Pulmonary artery endothelial cell (primary cell): ENCODE data around the gene CTDNEP1. TPM values are rescaled to one million over a fixed set of nuclear protein-coding genes. Genes with fewer than 3 reads are reported as not detected.

Experiments
- DNase-seq: peaks from one replicate; pipeline ENCODE4 v3.0.0-alpha.2; 2011; ENCODE audit warnings: low read depth, low spot score
- total RNA-seq: library from RNA; depleted of rRNA; stranded (reverse); fragments of >200 nt; gene quantifications from 2 replicates; pipeline ENCODE4 v1.2.3, GENCODE V29; 2014

The CTDNEP1 gene
- total RNA-seq = 28.8 and 30.7 TPM in 2 replicates

DNA sequence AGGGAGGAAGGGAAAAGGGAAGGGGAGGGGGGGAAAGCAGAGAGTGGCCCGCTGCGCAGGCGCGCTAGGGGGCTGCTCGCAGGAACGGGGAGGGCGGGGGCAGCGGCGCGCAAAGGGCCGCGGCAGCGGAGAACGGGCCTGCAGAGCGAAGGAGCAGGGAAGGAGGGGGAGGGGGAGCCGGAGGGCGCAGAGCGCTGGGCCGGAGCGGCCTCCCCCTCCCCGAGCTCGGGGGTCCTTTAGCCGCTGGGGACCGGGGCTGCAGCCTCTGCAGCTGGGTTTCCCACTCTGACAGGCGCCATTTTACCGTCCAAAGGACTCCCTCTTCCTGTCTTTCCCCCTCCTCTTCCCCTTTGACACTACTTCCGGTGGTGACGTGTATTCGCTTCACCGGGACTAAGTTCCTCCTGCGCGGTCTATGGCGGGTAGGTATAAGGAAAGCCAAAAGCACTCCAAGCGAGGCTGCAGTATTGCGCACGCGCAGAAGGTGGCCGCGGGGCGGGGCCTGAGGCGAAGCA lies at the start of gene CTDNEP1:
TSS of gene CTDNEP1 (minus strand) at position 74 of the 515 bp plus-strand sequence. CDS start 438 bp downstream, outside the sequence.
- DNase-seq = peak; percentile 98

DNA sequence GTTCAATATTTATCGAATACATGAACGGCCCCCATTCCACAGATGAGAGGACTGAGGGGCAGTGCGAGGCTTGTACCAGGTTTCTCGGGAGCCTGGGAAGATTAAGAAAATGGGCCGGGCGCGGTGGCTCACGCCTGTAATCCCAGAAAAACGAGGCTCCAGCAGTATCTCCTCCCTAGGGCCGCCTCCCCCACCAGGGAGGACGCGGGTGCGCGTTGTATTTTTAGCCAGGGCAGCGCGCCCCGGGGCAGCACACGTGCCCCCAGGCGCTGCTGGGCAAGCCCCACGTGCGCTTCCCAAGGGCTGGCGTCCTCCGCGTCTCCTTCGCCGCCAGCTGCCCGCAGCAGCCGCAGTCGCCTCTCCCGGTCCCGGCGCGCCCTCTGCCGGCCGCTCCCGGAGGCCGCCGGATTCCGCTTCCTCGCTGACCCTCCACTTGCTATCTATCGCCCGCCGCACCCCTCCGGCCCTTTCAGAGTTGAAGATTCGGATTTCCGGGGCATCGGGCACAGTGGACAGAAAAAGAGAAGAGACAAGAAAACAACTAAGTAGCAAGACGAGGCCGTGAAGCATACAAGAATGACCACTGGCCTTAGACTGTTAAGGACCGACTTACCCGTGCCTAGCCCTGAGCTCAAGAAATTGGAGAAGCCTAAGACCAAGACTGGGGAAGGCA lies 44.8 kb upstream of the CTDNEP1 start:
- DNase-seq = peak; percentile 44

GRCh38 chr17:7295230-7296180 lies 44.0 kb upstream of the CTDNEP1 start:
- no peak for DNase-seq

DNA sequence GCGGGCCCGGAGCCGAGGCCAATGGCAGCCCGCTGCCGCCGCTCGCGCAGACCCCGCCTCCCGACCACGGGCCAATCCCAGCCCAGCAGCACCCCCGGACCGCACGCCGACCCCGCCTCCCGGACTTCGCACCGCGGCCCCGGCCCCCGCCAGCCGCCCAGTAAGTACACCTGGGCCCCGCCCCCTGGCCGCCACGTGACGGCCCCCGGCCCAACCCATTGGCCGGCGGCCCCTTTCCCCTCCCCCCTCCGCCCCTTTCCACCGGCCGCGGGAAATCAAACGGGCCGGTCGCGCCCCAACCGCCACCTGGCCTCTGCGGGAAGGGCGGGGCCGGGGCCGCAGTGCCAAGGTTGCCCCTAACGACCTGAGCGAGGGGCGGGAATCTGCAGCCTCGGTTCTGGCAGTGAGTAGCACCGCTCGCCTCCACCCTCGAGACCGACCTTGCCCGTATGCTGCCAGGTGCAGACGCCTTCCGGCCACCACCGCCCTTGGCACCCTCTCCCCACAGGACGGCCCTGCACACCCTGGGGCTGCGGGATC lies 43.1 kb upstream of the CTDNEP1 start, which contains the start of gene YBX2:
TSS of gene YBX2 (minus strand) at position 26 of the 540 bp plus-strand sequence. CDS start 139 bp downstream, outside the sequence.
- no peak for DNase-seq

- DNase-seq = no peak
Measured at GRCh38 chr17:7293816-7294613, 42.5 kb upstream of the CTDNEP1 start.

GRCh38 chr17:7293159-7293558 lies 41.6 kb upstream of the CTDNEP1 start:
- no peak for DNase-seq

DNA sequence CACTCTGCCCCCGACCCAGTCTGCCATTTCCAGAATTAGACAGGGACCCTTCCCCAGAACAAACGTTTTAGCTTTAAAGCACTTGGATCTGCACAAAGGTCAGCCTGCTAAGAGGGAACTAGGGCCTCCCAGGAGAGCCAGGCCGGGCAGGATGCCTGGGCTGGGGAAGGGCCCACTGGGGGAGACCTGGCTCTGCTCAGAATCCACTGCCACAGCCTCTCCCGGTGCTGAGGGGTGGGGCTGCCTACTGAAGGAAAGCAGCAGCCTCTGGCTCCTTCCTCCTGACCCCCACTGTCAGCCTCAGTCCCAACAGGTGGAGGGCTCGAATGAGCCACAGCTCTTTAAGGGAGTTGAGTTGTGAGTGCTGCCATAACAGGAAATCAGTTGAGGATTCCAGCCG lies 41.2 kb upstream of the CTDNEP1 start:
- DNase-seq = no peak

- DNase-seq = no peak
Measured at GRCh38 chr17:7292194-7292593, 40.7 kb upstream of the CTDNEP1 start.

DNA sequence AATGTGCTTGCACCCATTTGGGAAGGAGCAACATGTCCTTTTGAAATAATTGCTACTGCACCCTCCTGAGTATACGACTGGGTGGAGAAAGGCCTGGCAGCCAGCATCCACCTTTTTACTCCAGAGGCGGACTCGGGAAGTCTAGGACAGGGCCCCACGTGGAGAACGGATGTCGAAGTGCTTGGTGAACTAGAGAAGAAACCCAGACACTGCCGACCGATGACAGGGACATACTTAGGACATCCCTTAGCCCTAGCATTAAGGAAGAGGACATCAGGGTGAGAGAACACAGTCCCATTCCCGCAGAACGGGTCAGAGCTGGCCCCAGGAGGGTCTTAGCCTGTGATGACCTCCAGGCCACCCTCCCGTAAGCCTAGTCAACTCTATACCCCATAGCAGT lies 39.2 kb upstream of the CTDNEP1 start:
- no peak for DNase-seq

DNA sequence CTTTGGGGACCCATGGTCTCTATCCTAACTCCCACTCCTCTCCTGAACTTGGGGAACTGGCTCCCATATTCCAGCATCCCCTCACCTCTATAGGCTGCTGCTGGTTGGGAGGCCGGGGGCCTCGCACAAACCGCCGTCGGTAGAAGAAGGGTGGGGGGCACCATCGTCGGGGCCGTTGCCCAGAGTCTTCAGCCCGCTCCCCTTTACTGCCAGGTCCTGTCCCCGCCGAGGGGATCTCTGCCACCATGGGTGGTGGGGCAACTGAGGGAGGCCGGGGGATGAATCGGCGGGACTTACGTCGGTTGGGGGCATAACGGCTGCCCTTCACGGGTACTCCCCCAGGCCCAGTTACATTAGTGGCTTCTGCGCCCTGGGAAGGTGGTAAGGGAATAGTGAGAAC lies 38.6 kb upstream of the CTDNEP1 start:
- DNase-seq = no peak

- no peak for DNase-seq
Measured at GRCh38 chr17:7289256-7290032, 37.9 kb upstream of the CTDNEP1 start.

- no peak for DNase-seq
Measured at GRCh38 chr17:7285679-7286078, 34.1 kb upstream of the CTDNEP1 start.

DNA sequence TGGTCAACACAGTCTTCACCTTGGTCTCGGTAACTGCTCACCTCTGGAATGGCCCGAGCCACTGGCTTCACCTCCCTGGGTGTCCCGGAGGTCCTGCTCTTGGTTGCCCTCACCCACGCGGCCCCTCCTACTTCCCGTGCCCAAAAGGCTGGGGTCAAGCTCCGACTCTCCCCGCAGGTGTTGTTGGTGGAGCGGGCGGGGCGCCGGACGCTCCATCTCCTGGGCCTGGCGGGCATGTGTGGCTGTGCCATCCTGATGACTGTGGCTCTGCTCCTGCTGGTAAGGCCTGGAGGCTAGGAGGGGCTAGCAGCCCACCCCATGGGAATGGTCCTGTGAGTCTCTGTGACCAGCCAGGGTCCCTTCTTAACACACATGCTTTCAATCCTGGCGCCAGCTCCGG lies 33.4 kb upstream of the CTDNEP1 start:
- no peak for DNase-seq

- no peak for DNase-seq
Measured at GRCh38 chr17:7283471-7284216, 32.1 kb upstream of the CTDNEP1 start.

DNA sequence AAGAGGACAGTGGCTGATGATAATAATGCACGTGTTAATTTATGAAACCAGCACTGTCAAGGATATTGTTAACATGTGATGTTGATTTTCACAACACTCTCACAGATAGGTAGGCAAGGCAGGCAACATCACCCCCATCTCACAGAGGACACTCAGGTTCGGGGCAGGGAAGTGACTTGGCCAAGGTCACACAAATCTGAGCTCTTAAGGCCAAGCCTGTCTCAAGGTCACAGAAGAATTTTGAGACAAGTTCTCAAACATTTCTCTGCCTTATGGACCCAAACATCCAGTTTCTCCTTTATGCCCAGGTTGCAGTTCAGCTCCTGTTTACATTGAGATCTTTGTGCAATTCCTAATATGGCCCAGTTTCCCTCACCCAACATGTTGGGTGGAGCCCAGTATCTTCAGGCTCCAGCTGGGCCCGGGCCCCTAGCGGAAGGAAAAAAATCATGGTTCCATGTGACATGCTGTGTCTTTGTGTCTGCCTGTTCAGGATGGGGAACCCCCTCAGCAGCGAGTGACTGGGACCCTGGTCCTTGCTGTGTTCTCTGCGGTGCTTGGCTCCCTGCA lies 31.3 kb upstream of the CTDNEP1 start:
- no peak for DNase-seq

- DNase-seq = no peak
Measured at GRCh38 chr17:7281953-7282751, 30.6 kb upstream of the CTDNEP1 start.

DNA sequence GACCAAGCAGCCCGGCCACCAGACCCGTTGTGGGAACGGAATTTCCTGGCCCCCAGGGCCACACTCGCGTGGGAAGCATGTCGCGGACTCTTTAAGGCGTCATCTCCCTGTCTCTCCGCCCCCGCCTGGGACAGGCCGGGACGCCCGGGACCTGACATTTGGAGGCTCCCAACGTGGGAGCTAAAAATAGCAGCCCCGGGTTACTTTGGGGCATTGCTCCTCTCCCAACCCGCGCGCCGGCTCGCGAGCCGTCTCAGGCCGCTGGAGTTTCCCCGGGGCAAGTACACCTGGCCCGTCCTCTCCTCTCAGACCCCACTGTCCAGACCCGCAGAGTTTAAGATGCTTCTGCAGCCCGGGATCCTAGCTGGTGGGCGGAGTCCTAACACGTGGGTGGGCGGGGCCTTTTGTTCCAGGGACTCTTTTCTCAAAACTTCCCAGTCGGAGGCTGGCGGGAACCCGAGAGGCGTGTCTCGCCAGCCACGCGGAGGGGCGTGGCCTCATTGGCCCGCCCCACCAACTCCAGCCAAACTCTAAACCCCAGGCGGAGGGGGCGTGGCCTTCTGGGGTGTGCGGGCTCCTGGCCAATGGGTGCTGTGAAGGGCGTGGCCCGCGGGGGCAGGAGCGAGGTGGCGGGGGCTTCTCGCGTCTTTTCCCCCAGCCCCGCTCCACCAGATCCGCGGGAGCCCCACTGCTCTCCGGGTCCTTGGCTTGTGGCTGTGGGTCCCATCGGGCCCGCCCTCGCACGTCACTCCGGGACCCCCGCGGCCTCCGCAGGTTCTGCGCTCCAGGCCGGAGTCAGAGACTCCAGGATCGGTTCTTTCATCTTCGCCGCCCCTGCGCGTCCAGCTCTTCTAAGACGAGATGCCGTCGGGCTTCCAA lies 29.8 kb upstream of the CTDNEP1 start, which contains the start of gene SLC2A4:
TSS of gene SLC2A4 (plus strand) at position 645 of the 879 bp plus-strand sequence. CDS start at position 862, 217 bp downstream.
- DNase-seq = peak; percentile 71
